Parathyroid adenoma (tissue), 2 donors: ENCODE data around the gene KLF8.

Experiments used
- H2AFZ ChIP-seq: fragments of 300-600 bp; sonication (generic); one replicate; pipeline ENCODE4 v1.7.0; 2017; ENCODE audit warnings: antibody characterized with exemption, mild to moderate bottlenecking
- H3K27ac ChIP-seq: fragments of 300-600 bp; sonication (generic); one replicate; pipeline ENCODE4 v1.7.0; 2017
- H3K27me3 ChIP-seq: fragments of 300-600 bp; sonication (generic); one replicate; pipeline ENCODE4 v1.7.0; 2017; ENCODE audit warnings: low read length; ENCODE audit not compliant: control insufficient read depth, insufficient read depth
- H3K36me3 ChIP-seq: fragments of 300-600 bp; sonication (generic); one replicate; pipeline ENCODE4 v1.7.0; 2017; ENCODE audit warnings: low read length; ENCODE audit not compliant: control insufficient read depth, insufficient read depth
- H3K4me1 ChIP-seq: fragments of 300-600 bp; sonication (generic); one replicate; pipeline ENCODE4 v1.7.0; 2017; ENCODE audit warnings: control low read depth
- H3K4me2 ChIP-seq: fragments of 300-600 bp; sonication (generic); one replicate; pipeline ENCODE4 v1.7.0; 2017; ENCODE audit warnings: low read length
- H3K4me3 ChIP-seq: fragments of 300-600 bp; sonication (generic); one replicate; pipeline ENCODE4 v1.7.0; 2017; ENCODE audit warnings: low read depth, low read length
- H3K79me2 ChIP-seq: fragments of 300-600 bp; sonication (generic); one replicate; pipeline ENCODE4 v1.7.0; 2017; ENCODE audit warnings: control low read depth
- H3K9ac ChIP-seq: fragments of 300-600 bp; sonication (generic); one replicate; pipeline ENCODE4 v1.7.0; 2017; ENCODE audit warnings: mild to moderate bottlenecking
- H3K9me3 ChIP-seq: fragments of 300-600 bp; sonication (generic); one replicate; pipeline ENCODE4 v1.7.0; 2017; ENCODE audit warnings: low read length; ENCODE audit not compliant: control insufficient read depth
- CTCF ChIP-seq: fragments of 300-600 bp; sonication (generic); IDR thresholded peaks from one replicate; pipeline ENCODE4 v1.7.0; 2017; ENCODE audit warnings: antibody characterized with exemption, mild to moderate bottlenecking
- donor health status: primary hyperparathyroidism.

The KLF8 gene

GRCh38 chrX:56221101-56221500 is 11.1 kb upstream of the KLF8 start:
- no peaks in the 10 kb centered on the region for H3K36me3 ChIP-seq
- no peaks in the 10 kb centered on the region for H3K4me1 ChIP-seq
- H3K4me2 ChIP-seq: no peak overlapping the region
- TF ChIP-seq CTCF: no peak
- no peaks in the 10 kb centered on the region for H3K79me2 ChIP-seq
- H3K9ac ChIP-seq: no peak overlapping the region
- H3K9me3 ChIP-seq: no peaks in the 10 kb centered on the region
- no peak overlapping the region for H3K27ac ChIP-seq
- no peak overlapping the region for H3K4me3 ChIP-seq
- no peak overlapping the region for H2AFZ ChIP-seq
- no peaks in the 10 kb centered on the region for H3K27me3 ChIP-seq

GRCh38 chrX:56222473-56223000 is 9.6 kb upstream of the KLF8 start:
- H3K27me3 ChIP-seq: no peaks in the 10 kb centered on the region
- no peak overlapping the region for H3K4me3 ChIP-seq
- no peak overlapping the region for H3K4me2 ChIP-seq
- H3K79me2 ChIP-seq: no peaks in the 10 kb centered on the region
- TF ChIP-seq CTCF: no peak
- H3K36me3 ChIP-seq: no peaks in the 10 kb centered on the region
- H3K4me1 ChIP-seq: no peaks in the 10 kb centered on the region
- no peak overlapping the region for H3K27ac ChIP-seq
- H3K9ac ChIP-seq: no peak overlapping the region
- no peaks in the 10 kb centered on the region for H3K9me3 ChIP-seq
- H2AFZ ChIP-seq: no peak overlapping the region

GRCh38 chrX:56226980-56227379 is 5.2 kb upstream of the KLF8 start:
- H3K27ac ChIP-seq: no peak overlapping the region
- no peak overlapping the region for H3K9ac ChIP-seq
- H3K9me3 ChIP-seq: no peaks in the 10 kb centered on the region
- no peak for TF ChIP-seq CTCF
- peaks cover 2% of the 10 kb centered on the region for H3K4me1 ChIP-seq
- no peak overlapping the region for H2AFZ ChIP-seq
- H3K36me3 ChIP-seq: no peaks in the 10 kb centered on the region
- no peak overlapping the region for H3K4me2 ChIP-seq
- H3K4me3 ChIP-seq: no peak overlapping the region
- no peaks in the 10 kb centered on the region for H3K79me2 ChIP-seq
- H3K27me3 ChIP-seq: no peaks in the 10 kb centered on the region

- Histone ChIP-seq H2AFZ (no peak overlapping the region), H3K27me3 (no peaks in the 10 kb centered on the region), H3K4me1 (peaks cover 2% of the 10 kb centered on the region), H3K4me3 (no peak overlapping the region), H3K79me2 (no peaks in the 10 kb centered on the region), H3K9me3 (no peaks in the 10 kb centered on the region), H3K4me2 (no peak overlapping the region), H3K9ac (no peak overlapping the region), H3K27ac (no peak overlapping the region), H3K36me3 (no peaks in the 10 kb centered on the region)
- TF ChIP-seq CTCF: no peak
Observed at GRCh38 chrX:56228914-56229313, 3.2 kb upstream of the KLF8 start.

- Histone ChIP-seq H3K79me2 (no peaks in the 10 kb centered on the region), H3K9me3 (no peaks in the 10 kb centered on the region), H3K27ac (peak overlapping the region; percentile 67), H3K27me3 (no peaks in the 10 kb centered on the region), H3K4me3 (peak overlapping the region; percentile 23), H3K4me1 (peaks cover 2% of the 10 kb centered on the region), H2AFZ (peak overlapping the region; percentile 85), H3K9ac (no peak overlapping the region), H3K36me3 (no peaks in the 10 kb centered on the region), H3K4me2 (peak overlapping the region; percentile 58)
- no peak for TF ChIP-seq CTCF
Observed at GRCh38 chrX:56231537-56232090, 542 bp upstream of the KLF8 start.
